ENCODE data around the gene WDTC1.

WDTC1 gene

GRCh38 chr1:27292106-27292505 lies 57.7 kb downstream of the WDTC1 start:
- Histone ChIP-seq H3K9ac (no peak overlapping the region), H3K4me1 (peaks cover 0 to 6% (median 3%) of the 10 kb centered on the region in 10 experiments; a peak in 6 of 20 replicates), H3K27ac (no peak overlapping the region), H3K9me3 (replicated peaks in 1 of 11) (no peaks in the 10 kb centered on the region), H3K4me2 (no peak overlapping the region), H3K27me3 (no peaks in the 10 kb centered on the region), H4K20me1 (no peaks in the 10 kb centered on the region), H3K4me3 (no peak overlapping the region), H3K36me3 (peaks cover 57 to 81% (median 72%) of the 10 kb centered on the region in 11 experiments)
- no peak for TF ChIP-seq Cebpa-rat (IDR thresholded peaks at IDR 0.05)

- H3K27ac ChIP-seq, result no peak overlapping the region
- no peak overlapping the region for H3K4me3 ChIP-seq
- no peaks in the 10 kb centered on the region for H4K20me1 ChIP-seq
- no peak overlapping the region for H3K4me2 ChIP-seq
- no peaks in the 10 kb centered on the region for H3K9me3 ChIP-seq (replicated peaks in 1 of 11)
- H3K4me1 ChIP-seq, result peaks cover under 1 to 21% (median 7%) of the 10 kb centered on the region in 10 experiments; a peak in 16 of 20 replicates
- no peaks in the 10 kb centered on the region for H3K27me3 ChIP-seq
- no peak for TF ChIP-seq Cebpa-rat (IDR thresholded peaks at IDR 0.05)
- H3K36me3 ChIP-seq, result peaks cover 66 to 88% (median 79%) of the 10 kb centered on the region in 11 experiments
- no peak overlapping the region for H3K9ac ChIP-seq
Observed at GRCh38 chr1:27293915-27294314, 59.5 kb downstream of the WDTC1 start.

GRCh38 chr1:27296773-27297291 lies 62.4 kb downstream of the WDTC1 start:
- H3K4me1 ChIP-seq, result peaks cover 30 to 50% (median 36%) of the 10 kb centered on the region in 10 experiments
- H3K9me3 ChIP-seq (replicated peaks in 1 of 11), result no peaks in the 10 kb centered on the region
- H3K27me3 ChIP-seq, result no peaks in the 10 kb centered on the region
- no peak overlapping the region for H3K27ac ChIP-seq
- TF ChIP-seq Cebpa-rat (IDR thresholded peaks at IDR 0.05), result no peak
- H3K4me2 ChIP-seq, result no peak overlapping the region
- peaks cover 53 to 81% (median 71%) of the 10 kb centered on the region in 11 experiments for H3K36me3 ChIP-seq
- peaks cover 0 to 4% (median 0%) of the 10 kb centered on the region in 11 experiments; a peak in 2 of 22 replicates for H4K20me1 ChIP-seq
- no peak overlapping the region for H3K9ac ChIP-seq
- H3K4me3 ChIP-seq, result no peak overlapping the region

- no peaks in the 10 kb centered on the region for H3K9me3 ChIP-seq (replicated peaks in 1 of 11)
- peaks cover 52 to 81% (median 69%) of the 10 kb centered on the region in 11 experiments for H3K36me3 ChIP-seq
- peaks cover 0 to 4% (median 0%) of the 10 kb centered on the region in 11 experiments; a peak in 2 of 22 replicates for H4K20me1 ChIP-seq
- no peak for TF ChIP-seq Cebpa-rat (IDR thresholded peaks at IDR 0.05)
- H3K27ac ChIP-seq, result peak overlapping the region in 4 of 11 experiments; percentile 2 to 24 (median 12); a peak in 3 of 22 replicates
- H3K9ac ChIP-seq, result peak overlapping the region in 3 of 11 experiments; percentile 13 to 40 (median 19); a peak in 3 of 22 replicates
- H3K4me1 ChIP-seq, result peaks cover 32 to 51% (median 39%) of the 10 kb centered on the region in 10 experiments
- no peak overlapping the region for H3K4me3 ChIP-seq
- no peaks in the 10 kb centered on the region for H3K27me3 ChIP-seq
- H3K4me2 ChIP-seq, result peak overlapping the region in 3 of 11 experiments; percentile 80 to 89 (median 81); a peak in 4 of 22 replicates
Observed at GRCh38 chr1:27297903-27298302, 63.5 kb downstream of the WDTC1 start.

- no peak for TF ChIP-seq Cebpa-rat (IDR thresholded peaks at IDR 0.05)
- Histone ChIP-seq H3K4me3 (no peak overlapping the region), H4K20me1 (peaks cover 0 to 4% (median 0%) of the 10 kb centered on the region in 11 experiments; a peak in 2 of 22 replicates), H3K9ac (peak overlapping the region; percentile 27 to 77 (median 71); a peak in 18 of 22 replicates), H3K4me1 (peaks cover 32 to 51% (median 39%) of the 10 kb centered on the region in 10 experiments), H3K4me2 (peak overlapping the region in 10 of 11 experiments; percentile 80 to 97 (median 86); a peak in 19 of 22 replicates), H3K27me3 (no peaks in the 10 kb centered on the region), H3K9me3 (replicated peaks in 1 of 11) (no peaks in the 10 kb centered on the region), H3K36me3 (peaks cover 48 to 80% (median 73%) of the 10 kb centered on the region in 11 experiments), H3K27ac (peak overlapping the region; percentile 32 to 91 (median 85); a peak in 19 of 22 replicates)
Observed at GRCh38 chr1:27298632-27299384, 64.4 kb downstream of the WDTC1 start.

GRCh38 chr1:27299385-27300271 lies 65.2 kb downstream of the WDTC1 start:
- TF ChIP-seq Cebpa-rat (IDR thresholded peaks at IDR 0.05), result no peak
- H3K27ac ChIP-seq, result peak overlapping the region; percentile 32 to 91 (median 85); a peak in 21 of 22 replicates
- peaks cover 40 to 80% (median 72%) of the 10 kb centered on the region in 11 experiments for H3K36me3 ChIP-seq
- peak overlapping the region; percentile 59 to 77 (median 71) for H3K9ac ChIP-seq
- H3K4me1 ChIP-seq, result peaks cover 32 to 51% (median 39%) of the 10 kb centered on the region in 10 experiments
- H4K20me1 ChIP-seq, result peaks cover 0 to 4% (median 0%) of the 10 kb centered on the region in 11 experiments; a peak in 2 of 22 replicates
- no peaks in the 10 kb centered on the region for H3K9me3 ChIP-seq (replicated peaks in 1 of 11)
- H3K4me3 ChIP-seq, result peak overlapping the region in 5 of 10 experiments; percentile 10 to 35 (median 20); a peak in 5 of 20 replicates
- H3K4me2 ChIP-seq, result peak overlapping the region; percentile 80 to 97 (median 87)
- no peaks in the 10 kb centered on the region for H3K27me3 ChIP-seq

GRCh38 chr1:27300341-27301051 lies 66.1 kb downstream of the WDTC1 start:
- Histone ChIP-seq H3K36me3 (peaks cover 37 to 80% (median 70%) of the 10 kb centered on the region in 11 experiments), H3K9ac (peak overlapping the region; percentile 59 to 77 (median 71); a peak in 20 of 22 replicates), H3K4me2 (peak overlapping the region; percentile 80 to 97 (median 87)), H3K4me1 (peaks cover 32 to 51% (median 39%) of the 10 kb centered on the region in 10 experiments), H3K27me3 (no peaks in the 10 kb centered on the region), H3K27ac (peak overlapping the region; percentile 32 to 91 (median 85); a peak in 21 of 22 replicates), H3K4me3 (peak overlapping the region in 5 of 10 experiments; percentile 6 to 42 (median 20); a peak in 6 of 20 replicates), H4K20me1 (peaks cover 0 to 4% (median 0%) of the 10 kb centered on the region in 11 experiments; a peak in 2 of 22 replicates), H3K9me3 (replicated peaks in 1 of 11) (no peaks in the 10 kb centered on the region)
- no peak for TF ChIP-seq Cebpa-rat (IDR thresholded peaks at IDR 0.05)
